Upper lobe of left lung (tissue), 6 donors: ENCODE results near the gene SURF4. TPM values are rescaled to one million over a fixed set of nuclear protein-coding genes. Genes with fewer than 3 reads are reported as not detected.
"Not testable (repeated sequence)": the region's sequence is repeated elsewhere in the genome, so short reads cannot be mapped to it uniquely, and the experiment has no call there.

Source experiments
- ATAC-seq, 2 donors: fragments of 200-7000 bp; cut with Tn5 transposase; one replicate each; pipeline ENCODE4 v1.9.1; 2022; ENCODE audit warnings: mild to moderate bottlenecking in 2 of 2, moderate library complexity in 2 of 2; ENCODE audit not compliant: low FRiP score in 2 of 2
- DNase-seq, 2 donors: peaks; one replicate each; pipeline ENCODE4 v3.0.0-alpha.2; 2019 to 2020
- H3K27ac ChIP-seq, 4 donors: fragments of 200-600 bp; sonication (generic); one replicate each; pipeline ENCODE4 v1.5.1; 2016 to 2019
- H3K27me3 ChIP-seq, 4 donors: fragments of 200-600 bp; sonication (generic); one replicate each; pipeline ENCODE4 v1.5.1; 2017 to 2019
- H3K36me3 ChIP-seq, 4 donors: fragments of 200-600 bp; sonication (generic); one replicate each; pipeline ENCODE4 v1.5.1; 2016 to 2019
- H3K4me1 ChIP-seq, 4 donors: fragments of 200-600 bp; sonication (generic); one replicate each; pipeline ENCODE4 v1.5.1; 2018 to 2019
- H3K4me3 ChIP-seq, 4 donors: fragments of 200-600 bp; sonication (generic); one replicate each; pipeline ENCODE4 v1.5.1; 2017 to 2019; ENCODE audit warnings: mild to moderate bottlenecking in 2 of 4, moderate library complexity in 1 of 4
- H3K9me3 ChIP-seq, 4 donors: fragments of 200-600 bp; sonication (generic); one replicate each; pipeline ENCODE4 v1.5.1; 2018 to 2019
- CTCF ChIP-seq, 6 experiments: fragments of 450-650 bp in 4 of 6; fragments of 200-600 bp in 2 of 6; sonication (generic) in 2 of 6; IDR thresholded peaks; one replicate each; pipeline ENCODE4 v1.5.1; 2016 to 2019; ENCODE audit warnings: antibody characterized with exemption in 6 of 6
- EP300 ChIP-seq, 4 donors: sonication (generic); formaldehyde crosslinking; IDR thresholded peaks; one replicate each; pipeline ENCODE4 v1.5.1; 2017; ENCODE audit warnings: antibody characterized with exemption in 4 of 4, control low read depth in 2 of 4
- POLR2A ChIP-seq, 4 donors: fragments of 450-650 bp; IDR thresholded peaks; one replicate each; pipeline ENCODE4 v1.5.1; 2016 to 2017; ENCODE audit warnings: antibody characterized with exemption in 4 of 4, mild to moderate bottlenecking in 2 of 4
- POLR2AphosphoS5 ChIP-seq, 2 donors: sonication (generic); formaldehyde crosslinking; IDR thresholded peaks; one replicate each; pipeline ENCODE4 v1.5.1; 2017; ENCODE audit warnings: antibody characterized with exemption in 2 of 2
- WGBS, 2 donors: methylation state at CpG; one replicate each; pipeline ENCODE4 v1.1.5; 2017 to 2018; 5-methylcytosine and 5-hydroxymethylcytosine counted together
- total RNA-seq, 6 donors: library from RNA; depleted of rRNA in 4 of 6; stranded (reverse); fragments of >200 nt in 4 of 6; gene quantifications; one replicate each; pipeline versions ENCODE4 v1.1.0 to v1.2.1, GENCODE V29; 2016 to 2021
- donor health status: DM: no; HTN: no; CAD: no; lungs with moderate emphysema.
- donor health status: DM: no; HTN: yes; CAD: no; lungs with severe emphysema.

The SURF4 gene
- total RNA-seq, 6 donors from 2014 or later: 66.0 to 208 (median 137) TPM

DNA sequence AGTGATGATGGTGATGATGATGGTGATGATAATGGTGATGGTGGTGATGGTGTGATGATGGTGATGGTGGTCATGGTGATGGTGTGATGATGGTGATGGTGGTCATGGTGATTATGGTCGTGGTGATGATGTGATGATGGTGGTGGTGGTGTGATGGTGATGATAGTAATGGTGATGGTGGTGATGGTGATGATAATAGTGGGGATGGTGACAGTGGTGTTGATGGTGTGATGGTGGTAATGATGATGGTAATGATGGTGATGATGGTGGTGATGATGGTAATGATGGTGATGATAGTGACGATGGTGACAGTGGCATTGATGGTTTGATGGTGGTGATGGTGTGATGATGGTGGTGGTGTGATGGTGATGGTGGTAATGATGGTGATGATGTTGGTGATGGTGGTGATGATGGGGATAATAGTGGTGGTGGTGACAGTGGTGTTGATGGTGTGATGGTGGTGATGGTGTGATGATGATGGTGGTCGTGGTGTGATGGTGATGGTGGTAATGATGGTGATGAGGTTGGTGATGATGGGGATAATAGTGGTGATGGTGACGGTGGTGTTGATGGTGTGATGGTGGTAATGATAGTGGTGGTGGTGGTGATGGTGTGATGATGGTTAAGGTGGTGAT, 6.8 kb upstream of the SURF4 start:
- Histone ChIP-seq H3K27ac (no peak overlapping the region), H3K36me3 (no peaks in the 10 kb centered on the region), H3K9me3 (no peaks in the 10 kb centered on the region), H3K27me3 (no peaks in the 10 kb centered on the region), H3K4me3 (no peak overlapping the region), H3K4me1 (no peaks in the 10 kb centered on the region)
- 87 to 90% methylated on average over 4 of the region's 4 CpGs for WGBS, 2 donors
- TF ChIP-seq POLR2AphosphoS5 (IDR thresholded peaks at IDR 0.05) (no peak), CTCF (IDR thresholded peaks at IDR 0.05) (no peak), POLR2A (IDR thresholded peaks at IDR 0.05) (no peak), EP300 (IDR thresholded peaks at IDR 0.05) (no peak)
- ATAC-seq: no peak
- no peak for DNase-seq

- WGBS, 2 donors: 85 to 87% methylated on average over 4 of the region's 4 CpGs
- no peaks in the 10 kb centered on the region for H3K9me3 ChIP-seq
- ATAC-seq (no peak), DNase-seq (no peak)
- H3K27me3 ChIP-seq: no peaks in the 10 kb centered on the region
- H3K27ac ChIP-seq: no peak overlapping the region
- H3K36me3 ChIP-seq: no peaks in the 10 kb centered on the region
- peaks cover 0 to 7% (median 7%) of the 10 kb centered on the region in 4 donors for H3K4me1 ChIP-seq
- no peak for TF ChIP-seq POLR2A (IDR thresholded peaks at IDR 0.05)
- TF ChIP-seq EP300 (IDR thresholded peaks at IDR 0.05): no peak
- TF ChIP-seq POLR2AphosphoS5 (IDR thresholded peaks at IDR 0.05): no peak
- no peak for TF ChIP-seq CTCF (IDR thresholded peaks at IDR 0.05)
- no peak overlapping the region for H3K4me3 ChIP-seq
These were observed 4.9 kb upstream of the SURF4 start for GRCh38 chr9:133380734-133381133.

DNA sequence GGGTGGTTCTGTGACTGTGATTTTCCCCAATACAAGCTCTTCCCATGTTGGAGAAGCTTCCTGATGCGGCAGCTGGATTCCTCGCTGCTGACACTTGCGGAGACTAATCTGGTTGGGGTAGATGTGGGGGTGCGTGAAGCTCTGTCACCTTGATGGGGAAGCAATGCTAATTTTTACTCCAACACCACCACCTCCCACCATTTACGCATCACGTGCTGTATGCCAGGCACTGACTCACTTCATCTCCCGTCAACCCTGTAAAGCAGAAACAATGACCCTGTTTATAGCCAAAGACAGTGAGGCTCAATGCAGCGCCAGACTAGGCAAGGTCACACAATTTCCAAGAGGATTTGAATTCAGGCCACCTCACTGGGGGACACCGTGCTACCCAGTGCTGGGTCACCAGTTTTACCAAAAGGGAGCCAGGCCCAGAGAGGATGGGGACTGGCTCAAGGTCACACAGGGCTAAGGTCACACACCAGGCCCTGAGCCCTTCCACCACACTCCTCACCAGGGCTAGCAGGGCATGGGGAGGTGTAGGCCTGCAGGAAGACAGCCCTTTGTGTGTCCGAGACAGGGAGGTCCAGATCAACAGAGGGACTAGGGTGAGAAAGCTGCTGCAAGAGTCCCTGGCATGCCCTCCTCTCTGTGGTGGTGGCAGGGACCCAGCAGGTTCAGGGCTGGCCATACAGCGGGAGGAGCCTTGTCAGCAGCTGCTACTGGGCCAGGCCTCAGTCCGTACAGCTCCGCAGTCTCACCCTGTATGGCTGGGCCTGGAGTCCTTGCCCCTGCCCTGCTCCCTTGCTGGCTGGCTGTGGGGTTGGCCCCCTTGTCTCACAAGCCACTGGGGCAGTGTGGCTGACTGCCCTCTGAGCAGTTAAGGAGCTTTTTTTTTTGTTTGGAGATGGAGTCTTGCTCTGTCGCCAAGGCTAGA, 3.6 kb upstream of the SURF4 start:
- Histone ChIP-seq H3K27ac (no peak overlapping the region), H3K4me3 (no peak overlapping the region), H3K27me3 (no peaks in the 10 kb centered on the region), H3K9me3 (no peaks in the 10 kb centered on the region), H3K36me3 (no peaks in the 10 kb centered on the region), H3K4me1 (peaks cover 1 to 14% (median 11%) of the 10 kb centered on the region in 4 donors)
- ATAC-seq (no peak), DNase-seq (no peak)
- TF ChIP-seq EP300 (IDR thresholded peaks at IDR 0.05): no peak
- TF ChIP-seq POLR2A (IDR thresholded peaks at IDR 0.05): no peak
- 91 to 92% methylated on average over 12 to 14 of the region's 14 CpGs for WGBS, 2 donors

- Histone ChIP-seq H3K27ac (no peak overlapping the region), H3K4me1 (peaks cover 8 to 21% (median 18%) of the 10 kb centered on the region in 4 donors), H3K36me3 (no peaks in the 10 kb centered on the region), H3K4me3 (no peak overlapping the region), H3K9me3 (no peaks in the 10 kb centered on the region), H3K27me3 (no peaks in the 10 kb centered on the region)
- ATAC-seq: no peak
- DNase-seq: no peak
- TF ChIP-seq CTCF (IDR thresholded peaks at IDR 0.05): no peak
- TF ChIP-seq POLR2A (IDR thresholded peaks at IDR 0.05): no peak
- TF ChIP-seq POLR2AphosphoS5 (IDR thresholded peaks at IDR 0.05): no peak
- TF ChIP-seq EP300 (IDR thresholded peaks at IDR 0.05): no peak
- WGBS, 2 donors: 56 to 62% methylated on average over 1 of the region's 1 CpG
These were observed 2.6 kb upstream of the SURF4 start for GRCh38 chr9:133378408-133378962.

- DNase-seq (no peak), ATAC-seq (no peak)
- no peaks in the 10 kb centered on the region for H3K9me3 ChIP-seq
- TF ChIP-seq EP300 (IDR thresholded peaks at IDR 0.05): no peak
- no peak for TF ChIP-seq POLR2A (IDR thresholded peaks at IDR 0.05)
- no peak for TF ChIP-seq POLR2AphosphoS5 (IDR thresholded peaks at IDR 0.05)
- no peak for TF ChIP-seq CTCF (IDR thresholded peaks at IDR 0.05)
- no peak overlapping the region for H3K27ac ChIP-seq
- no peak overlapping the region for H3K4me3 ChIP-seq
- H3K27me3 ChIP-seq: no peaks in the 10 kb centered on the region
- peaks cover 14 to 28% (median 26%) of the 10 kb centered on the region in 4 donors for H3K4me1 ChIP-seq
- H3K36me3 ChIP-seq: peaks cover 0 to 5% (median 4%) of the 10 kb centered on the region in 4 donors
- WGBS, 2 donors: 84 to 92% methylated on average over 5 to 6 of the region's 6 CpGs
These were observed 1.9 kb upstream of the SURF4 start for GRCh38 chr9:133377721-133378216.

DNA sequence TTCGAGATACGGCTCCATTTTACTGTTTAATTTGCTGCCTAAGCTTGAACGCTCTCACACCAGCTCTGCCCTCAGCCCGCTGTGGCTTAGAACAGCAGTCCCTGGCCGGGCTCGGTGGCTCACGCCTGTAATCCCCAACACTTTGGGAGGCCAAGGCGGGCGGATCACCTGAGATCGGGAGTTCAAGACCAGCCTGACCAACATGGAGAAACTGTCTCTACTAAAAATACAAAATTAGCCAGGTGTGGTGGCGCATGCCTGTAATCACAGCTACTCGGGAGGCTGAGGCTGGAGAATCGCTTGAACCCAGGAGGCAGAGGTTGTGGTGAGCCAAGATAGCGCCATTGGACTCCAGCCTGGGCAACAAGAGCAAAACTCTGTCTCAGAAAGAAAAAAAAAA, 1.4 kb upstream of the SURF4 start:
- WGBS, 2 donors: 88 to 91% methylated on average over 14 of the region's 14 CpGs
- peaks cover 19 to 33% (median 30%) of the 10 kb centered on the region in 4 donors for H3K4me1 ChIP-seq
- H3K27ac ChIP-seq, H3K27me3 ChIP-seq, H3K4me3 ChIP-seq, DNase-seq, H3K9me3 ChIP-seq, ATAC-seq, H3K36me3 ChIP-seq: not testable (repeated sequence)
